ENCODE data around the gene NCOR2. TPM values are rescaled to one million over a fixed set of nuclear protein-coding genes. Genes with fewer than 3 reads are reported as not detected.

NCOR2 gene
- total and polyA plus RNA-seq, 2 of the 4 experiments (the other 2 are of a cell fraction): 12.9 to 40.8 TPM

DNA sequence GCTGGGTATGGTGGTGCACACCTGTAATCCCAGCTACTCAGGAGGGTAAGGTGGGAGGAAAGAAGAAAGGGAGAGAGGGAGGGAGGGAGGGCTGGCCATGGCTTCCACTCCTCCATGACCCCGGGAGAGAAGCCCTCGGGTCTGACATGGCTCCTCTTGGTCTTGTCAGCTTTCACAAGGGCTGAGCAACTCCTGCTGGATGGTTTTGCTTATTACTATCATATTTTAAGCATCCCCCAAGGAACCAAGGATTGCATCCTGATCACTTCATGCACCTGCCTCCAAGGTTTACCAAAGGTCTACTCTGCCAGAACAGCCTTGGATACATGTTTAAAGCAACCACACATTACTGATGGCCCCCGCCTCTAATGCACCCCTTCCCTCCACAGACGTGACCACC lies 28.0 kb upstream of the NCOR2 start:
- H2BK5ac ChIP-seq (ENCODE audit: low read depth, low read length, poor library complexity, severe bottlenecking): no peak overlapping the region
- H3K14ac ChIP-seq (replicated peaks; ENCODE audit: low read depth, low read length): no peak overlapping the region
- no peaks in the 10 kb centered on the region; the same call in 1 of the 2 replicates for H4K20me1 ChIP-seq (ENCODE audit: insufficient read depth, low read length)
- no peaks in the 10 kb centered on the region; the same call in 1 of the 2 replicates for H3K9me1 ChIP-seq (ENCODE audit: insufficient read depth, low read length)
- no peak overlapping the region for H3K27ac ChIP-seq (ENCODE audit: insufficient read depth, low read length)
- peaks cover 2% of the 10 kb centered on the region; the same call in 1 of the 2 replicates for H3K27me3 ChIP-seq (ENCODE audit: control insufficient read depth, insufficient read depth, low read length)
- POLR2A ChIA-PET (ENCODE audit: unreplicated experiment): no interaction called here
- no peak overlapping the region for H3K4me2 ChIP-seq (ENCODE audit: low read depth, low read length)
- no peaks in the 10 kb centered on the region for H3K79me1 ChIP-seq (ENCODE audit: low read depth in 1 of 2, low read length in 2 of 2)
- peaks cover 2% of the 10 kb centered on the region; the same call in 1 of the 2 replicates for H3K4me1 ChIP-seq (ENCODE audit: control insufficient read depth, insufficient read depth, low read length)
- H4K91ac ChIP-seq (ENCODE audit: insufficient read depth, low read depth, low read length): no peak overlapping the region
- H3K36me3 ChIP-seq (ENCODE audit: control insufficient read depth, insufficient read depth, low read length): no peaks in the 10 kb centered on the region
- DNase-seq: no peak
- peaks cover 4% of the 10 kb centered on the region for H3K9me3 ChIP-seq (ENCODE audit: control insufficient read depth, insufficient read depth, low read length)
- H2AK5ac ChIP-seq (ENCODE audit: low read depth, low read length): no peak overlapping the region
- in situ Hi-C loops (cut with MboI; ENCODE audit: low sequenced_read_pairs): no loop called here
- no peak overlapping the region for H3K9ac ChIP-seq (ENCODE audit: low read depth, low read length)
- no peak overlapping the region for H3K4ac ChIP-seq (ENCODE audit: low read depth, low read length)
- no TSS peak for BruUV-seq (replicated peaks)
- intact Hi-C loops (cut with micrococcal nuclease): no loop called here
- no peak overlapping the region for H3K18ac ChIP-seq (ENCODE audit: low read depth, low read length)
- H2AFZ ChIP-seq (replicated peaks; ENCODE audit: low read length, poor library complexity): no peak overlapping the region
- CTCF ChIA-PET: no interaction called here
- no peak for ATAC-seq (ENCODE audit: low read depth)
- no peak overlapping the region for H2BK120ac ChIP-seq (ENCODE audit: low read depth, low read length)
- no peak overlapping the region for H4K8ac ChIP-seq (ENCODE audit: low read depth in 2 of 2, low read length in 2 of 2)
- no peak overlapping the region for H2BK20ac ChIP-seq (ENCODE audit: low read depth, low read length)
- H2AK9ac ChIP-seq (replicated peaks; ENCODE audit: low read depth, low read length, poor library complexity): no peak overlapping the region
- H4K5ac ChIP-seq (ENCODE audit: low read depth, low read length): no peak overlapping the region
- H3K56ac ChIP-seq (ENCODE audit: extremely low read depth, insufficient read depth, low read length): no peak overlapping the region
- dilution Hi-C loops (cut with HindIII; ENCODE audit: low sequenced_read_pairs, unreplicated experiment): no loop called here
- TF ChIP-seq, protein P1, sequence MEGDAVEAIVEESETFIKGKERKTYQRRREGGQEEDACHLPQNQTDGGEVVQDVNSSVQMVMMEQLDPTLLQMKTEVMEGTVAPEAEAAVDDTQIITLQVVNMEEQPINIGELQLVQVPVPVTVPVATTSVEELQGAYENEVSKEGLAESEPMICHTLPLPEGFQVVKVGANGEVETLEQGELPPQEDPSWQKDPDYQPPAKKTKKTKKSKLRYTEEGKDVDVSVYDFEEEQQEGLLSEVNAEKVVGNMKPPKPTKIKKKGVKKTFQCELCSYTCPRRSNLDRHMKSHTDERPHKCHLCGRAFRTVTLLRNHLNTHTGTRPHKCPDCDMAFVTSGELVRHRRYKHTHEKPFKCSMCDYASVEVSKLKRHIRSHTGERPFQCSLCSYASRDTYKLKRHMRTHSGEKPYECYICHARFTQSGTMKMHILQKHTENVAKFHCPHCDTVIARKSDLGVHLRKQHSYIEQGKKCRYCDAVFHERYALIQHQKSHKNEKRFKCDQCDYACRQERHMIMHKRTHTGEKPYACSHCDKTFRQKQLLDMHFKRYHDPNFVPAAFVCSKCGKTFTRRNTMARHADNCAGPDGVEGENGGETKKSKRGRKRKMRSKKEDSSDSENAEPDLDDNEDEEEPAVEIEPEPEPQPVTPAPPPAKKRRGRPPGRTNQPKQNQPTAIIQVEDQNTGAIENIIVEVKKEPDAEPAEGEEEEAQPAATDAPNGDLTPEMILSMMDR (conservative IDR thresholded peaks at IDR 0.05; ENCODE audit: low read depth, low read length): 0 out of 2 replicates have a peak, but pooled peaks have one; percentile 0
- no peak for TF ChIP-seq MAFK (IDR thresholded peaks at IDR 0.05; ENCODE audit: low read depth, low read length)
- no peak for TF ChIP-seq RFX5 (IDR thresholded peaks at IDR 0.05; ENCODE audit: low read depth, low read length)
- TF ChIP-seq BHLHE40 (IDR thresholded peaks at IDR 0.05; ENCODE audit: low read depth, low read length): no peak
- TF ChIP-seq POLR2A (IDR thresholded peaks at IDR 0.05; ENCODE audit: low read depth, low read length): no peak
- no peak for TF ChIP-seq MXI1 (IDR thresholded peaks at IDR 0.05; ENCODE audit: borderline replicate concordance, low read depth, low read length)
- no peak for TF ChIP-seq FOS (IDR thresholded peaks at IDR 0.05; ENCODE audit: low read depth, low read length)
- TF ChIP-seq NFE2L2 (IDR thresholded peaks at IDR 0.05; ENCODE audit: low read depth, low read length): no peak
- TF ChIP-seq, protein P2, sequence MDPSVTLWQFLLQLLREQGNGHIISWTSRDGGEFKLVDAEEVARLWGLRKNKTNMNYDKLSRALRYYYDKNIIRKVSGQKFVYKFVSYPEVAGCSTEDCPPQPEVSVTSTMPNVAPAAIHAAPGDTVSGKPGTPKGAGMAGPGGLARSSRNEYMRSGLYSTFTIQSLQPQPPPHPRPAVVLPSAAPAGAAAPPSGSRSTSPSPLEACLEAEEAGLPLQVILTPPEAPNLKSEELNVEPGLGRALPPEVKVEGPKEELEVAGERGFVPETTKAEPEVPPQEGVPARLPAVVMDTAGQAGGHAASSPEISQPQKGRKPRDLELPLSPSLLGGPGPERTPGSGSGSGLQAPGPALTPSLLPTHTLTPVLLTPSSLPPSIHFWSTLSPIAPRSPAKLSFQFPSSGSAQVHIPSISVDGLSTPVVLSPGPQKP (IDR thresholded peaks at IDR 0.05; ENCODE audit: borderline replicate concordance, low read depth, low read length): no peak
- TF ChIP-seq, protein P3, sequence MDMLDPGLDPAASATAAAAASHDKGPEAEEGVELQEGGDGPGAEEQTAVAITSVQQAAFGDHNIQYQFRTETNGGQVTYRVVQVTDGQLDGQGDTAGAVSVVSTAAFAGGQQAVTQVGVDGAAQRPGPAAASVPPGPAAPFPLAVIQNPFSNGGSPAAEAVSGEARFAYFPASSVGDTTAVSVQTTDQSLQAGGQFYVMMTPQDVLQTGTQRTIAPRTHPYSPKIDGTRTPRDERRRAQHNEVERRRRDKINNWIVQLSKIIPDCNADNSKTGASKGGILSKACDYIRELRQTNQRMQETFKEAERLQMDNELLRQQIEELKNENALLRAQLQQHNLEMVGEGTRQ (IDR thresholded peaks at IDR 0.05; ENCODE audit: low read depth, low read length): no peak
- TF ChIP-seq RCOR1 (IDR thresholded peaks at IDR 0.05; ENCODE audit: insufficient replicate concordance, low read length): no peak
- peak; percentile 16; the same call in 1 of the 2 replicates for TF ChIP-seq RAD21 (IDR thresholded peaks at IDR 0.05; ENCODE audit: low read length)
- no peak for TF ChIP-seq CEBPB (IDR thresholded peaks at IDR 0.05; ENCODE audit: low read depth, low read length)
- TF ChIP-seq CHD1 (IDR thresholded peaks at IDR 0.05; ENCODE audit: low read depth, low read length): no peak
- TF ChIP-seq SMC3 (IDR thresholded peaks at IDR 0.05; ENCODE audit: low read depth, low read length): no peak
- no peak overlapping the region for H2BK15ac ChIP-seq (ENCODE audit: low read depth, low read length)
- 10% methylated on average over 2 of the region's 4 CpGs; no CpG with 5 or more reads in 1 of the 2 experiments for WGBS, 2 experiments (ENCODE audit: extremely low coverage in 2 of 2, insufficient read length in 1 of 2)
- H3K4me3 ChIP-seq (ENCODE audit: insufficient read depth, low read depth, low read length): no peak overlapping the region
- H3K23ac ChIP-seq (ENCODE audit: low read depth, low read length): no peak overlapping the region

Measured in IMR-90 (cell line).